Measurements from ENCODE around the gene COX11. TPM values are rescaled to one million over a fixed set of nuclear protein-coding genes. Genes with fewer than 3 reads are reported as not detected.

COX11 gene
- total RNA-seq, 2 experiments from 2014 or later, result 75.6 to 78.6 TPM

GRCh38 chr17:54941285-54941684 is 27.2 kb downstream of the COX11 start:
- DNase-seq (ENCODE audit: low spot score), result no peak
- TF ChIP-seq CTCF (conservative IDR thresholded peaks at IDR 0.05; ENCODE audit: low read length) (no peak), EZH2phosphoT487 (IDR thresholded peaks at IDR 0.05; ENCODE audit: borderline replicate concordance, low read depth, low read length) (no peak)

GRCh38 chr17:54937426-54937825 is 31.0 kb downstream of the COX11 start:
- Histone ChIP-seq H3K79me2 (ENCODE audit: insufficient read depth, low read depth, low read length) (no peaks in the 10 kb centered on the region), H3K27ac (ENCODE audit: low read depth, low read length, poor library complexity, severe bottlenecking) (no peak overlapping the region), H3K36me3 (ENCODE audit: insufficient read depth, low read length) (no peaks in the 10 kb centered on the region), H3K4me2 (ENCODE audit: low read length) (no peak overlapping the region), H3K9me3 (ENCODE audit: low read length) (no peaks in the 10 kb centered on the region), H3K4me3 (ENCODE audit: low read depth, low read length, poor library complexity, severe bottlenecking) (no peak overlapping the region), H3K4me1 (ENCODE audit: insufficient read depth, low read length, poor library complexity, severe bottlenecking) (no peaks in the 10 kb centered on the region), H4K20me1 (ENCODE audit: insufficient read depth, low read length) (no peaks in the 10 kb centered on the region), H3K9me2 (ENCODE audit: insufficient read depth, low read length) (no peaks in the 10 kb centered on the region), H2AFZ (ENCODE audit: low read length) (no peak overlapping the region)
- BruUV-seq (replicated peaks), result no TSS peak
- TF ChIP-seq CTCF (conservative IDR thresholded peaks at IDR 0.05; ENCODE audit: low read length), result no peak
- TF ChIP-seq EZH2phosphoT487 (IDR thresholded peaks at IDR 0.05; ENCODE audit: borderline replicate concordance, low read depth, low read length), result no peak
- ChIA-PET CTCF (ENCODE audit: unreplicated experiment) (no interaction called here), POLR2A (no interaction called here)
- no peak for DNase-seq (ENCODE audit: low spot score)
- intact Hi-C loops (cut with micrococcal nuclease; ENCODE audit: unreplicated experiment), result no loop called here

More at GRCh38 chr17:54941285-54941684, 27.2 kb downstream of the COX11 start:
- no TSS peak for BruUV-seq (replicated peaks)
- Histone ChIP-seq H3K4me2 (ENCODE audit: low read length) (no peak overlapping the region), H3K4me3 (ENCODE audit: low read depth, low read length, poor library complexity, severe bottlenecking) (no peak overlapping the region), H4K20me1 (ENCODE audit: insufficient read depth, low read length) (no peaks in the 10 kb centered on the region), H3K27ac (ENCODE audit: low read depth, low read length, poor library complexity, severe bottlenecking) (no peak overlapping the region), H3K9me2 (ENCODE audit: insufficient read depth, low read length) (no peaks in the 10 kb centered on the region), H3K4me1 (ENCODE audit: insufficient read depth, low read length, poor library complexity, severe bottlenecking) (no peaks in the 10 kb centered on the region), H3K9me3 (ENCODE audit: low read length) (no peaks in the 10 kb centered on the region), H3K36me3 (ENCODE audit: insufficient read depth, low read length) (no peaks in the 10 kb centered on the region), H2AFZ (ENCODE audit: low read length) (no peak overlapping the region), H3K79me2 (ENCODE audit: insufficient read depth, low read depth, low read length) (no peaks in the 10 kb centered on the region)
- intact Hi-C loops (cut with micrococcal nuclease; ENCODE audit: unreplicated experiment), result no loop called here
- ChIA-PET POLR2A (no interaction called here), CTCF (ENCODE audit: unreplicated experiment) (no interaction called here)

- intact Hi-C loops (cut with micrococcal nuclease; ENCODE audit: unreplicated experiment), result no loop called here
- Histone ChIP-seq H3K4me1 (ENCODE audit: insufficient read depth, low read length, poor library complexity, severe bottlenecking) (no peaks in the 10 kb centered on the region), H3K36me3 (ENCODE audit: insufficient read depth, low read length) (no peaks in the 10 kb centered on the region), H2AFZ (ENCODE audit: low read length) (no peak overlapping the region), H3K27ac (ENCODE audit: low read depth, low read length, poor library complexity, severe bottlenecking) (no peak overlapping the region), H3K4me3 (ENCODE audit: low read depth, low read length, poor library complexity, severe bottlenecking) (no peak overlapping the region), H4K20me1 (ENCODE audit: insufficient read depth, low read length) (no peaks in the 10 kb centered on the region), H3K4me2 (ENCODE audit: low read length) (no peak overlapping the region), H3K9me2 (ENCODE audit: insufficient read depth, low read length) (no peaks in the 10 kb centered on the region), H3K79me2 (ENCODE audit: insufficient read depth, low read depth, low read length) (no peaks in the 10 kb centered on the region), H3K9me3 (ENCODE audit: low read length) (no peaks in the 10 kb centered on the region)
- TF ChIP-seq CTCF (conservative IDR thresholded peaks at IDR 0.05; ENCODE audit: low read length), result no peak
- TF ChIP-seq EZH2phosphoT487 (IDR thresholded peaks at IDR 0.05; ENCODE audit: borderline replicate concordance, low read depth, low read length), result no peak
- BruUV-seq (replicated peaks), result no TSS peak
- POLR2A ChIA-PET, result no interaction called here
- CTCF ChIA-PET (ENCODE audit: unreplicated experiment), result no interaction called here
- DNase-seq (ENCODE audit: low spot score), result no peak
Measured at GRCh38 chr17:54937018-54937417, 31.4 kb downstream of the COX11 start.

Data from OCI-LY7 (cell line).